HFFc6 (cell line): ENCODE data around the gene SAC3D1. TPM values are rescaled to one million over a fixed set of nuclear protein-coding genes. Genes with fewer than 3 reads are reported as not detected.

ENCODE experiments used
- DNase-seq: peaks from one replicate; pipeline ENCODE4 v3.0.0-alpha.2; 2018
- H3K27ac Mint-ChIP-seq: 2 replicates; pipeline ENCODE4 v1.8.0; 2020; ENCODE audit warnings: mild to moderate bottlenecking, mixed read lengths
- H3K27me3 Mint-ChIP-seq: 2 replicates; pipeline ENCODE4 v1.8.0; 2021; ENCODE audit warnings: mild to moderate bottlenecking, moderate library complexity, mixed read lengths; ENCODE audit not compliant: insufficient read depth
- H3K36me3 Mint-ChIP-seq: 2 replicates; pipeline ENCODE4 v1.8.0; 2021; ENCODE audit warnings: low read depth, mixed read lengths
- H3K4me1 Mint-ChIP-seq: 2 replicates; pipeline ENCODE4 v1.8.0; 2020; ENCODE audit warnings: low read depth, mixed read lengths
- H3K4me3 Mint-ChIP-seq: 2 replicates; pipeline ENCODE4 v1.8.0; 2020; ENCODE audit warnings: mild to moderate bottlenecking, moderate library complexity, mixed read lengths
- H3K9me3 Mint-ChIP-seq: 2 replicates; pipeline ENCODE4 v1.8.0; 2020; ENCODE audit warnings: mild to moderate bottlenecking, mixed read lengths
- total RNA-seq, 6 experiments: library from RNA; stranded (reverse); fragmentation: NEBNext Ultra II Directional; extraction: Animal tissue kit (Norgen Biotek cat#: 25700); gene quantifications; 2 replicates in 1 of 6; 3 replicates in 5 of 6; pipeline ENCODE4 v1.2.3, GENCODE V29; 2021
- TF ChIP-seq, protein P1 (sequence below): fragments of 200-600 bp; sonication (generic); IDR thresholded peaks from 2 replicates; pipeline ENCODE4 v1.5.0; 2021; ENCODE audit warnings: antibody characterized with exemption, mild to moderate bottlenecking

The SAC3D1 gene
- total RNA-seq, 6 experiments from 2014 or later, result 15.3 to 21.5 (median 18.0) TPM

DNA sequence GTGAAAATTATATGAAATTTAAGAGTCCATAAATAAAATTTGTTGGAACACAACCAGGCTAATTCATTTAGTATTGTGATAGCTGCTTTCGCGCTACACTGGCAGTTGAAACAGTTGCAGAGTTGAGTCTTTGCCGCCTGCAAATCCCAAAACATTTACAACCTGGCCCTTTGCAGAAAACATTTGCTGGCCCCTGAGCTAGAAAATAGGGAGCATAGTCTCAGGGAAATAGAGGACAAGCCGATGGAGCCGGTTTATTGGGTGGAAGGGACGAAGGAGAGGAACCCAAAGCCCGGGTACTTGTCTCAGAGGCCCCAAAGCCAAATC, 527 bp upstream of the SAC3D1 start:
- no peak for DNase-seq
- Mint-ChIP-seq H3K36me3 (peaks cover 7% of the 10 kb centered on the region), H3K27me3 (no peaks in the 10 kb centered on the region), H3K9me3 (no peaks in the 10 kb centered on the region), H3K27ac (peak overlapping the region; percentile 80), H3K4me1 (peaks cover 27% of the 10 kb centered on the region), H3K4me3 (peak overlapping the region; percentile 88)
- TF ChIP-seq, protein P1, sequence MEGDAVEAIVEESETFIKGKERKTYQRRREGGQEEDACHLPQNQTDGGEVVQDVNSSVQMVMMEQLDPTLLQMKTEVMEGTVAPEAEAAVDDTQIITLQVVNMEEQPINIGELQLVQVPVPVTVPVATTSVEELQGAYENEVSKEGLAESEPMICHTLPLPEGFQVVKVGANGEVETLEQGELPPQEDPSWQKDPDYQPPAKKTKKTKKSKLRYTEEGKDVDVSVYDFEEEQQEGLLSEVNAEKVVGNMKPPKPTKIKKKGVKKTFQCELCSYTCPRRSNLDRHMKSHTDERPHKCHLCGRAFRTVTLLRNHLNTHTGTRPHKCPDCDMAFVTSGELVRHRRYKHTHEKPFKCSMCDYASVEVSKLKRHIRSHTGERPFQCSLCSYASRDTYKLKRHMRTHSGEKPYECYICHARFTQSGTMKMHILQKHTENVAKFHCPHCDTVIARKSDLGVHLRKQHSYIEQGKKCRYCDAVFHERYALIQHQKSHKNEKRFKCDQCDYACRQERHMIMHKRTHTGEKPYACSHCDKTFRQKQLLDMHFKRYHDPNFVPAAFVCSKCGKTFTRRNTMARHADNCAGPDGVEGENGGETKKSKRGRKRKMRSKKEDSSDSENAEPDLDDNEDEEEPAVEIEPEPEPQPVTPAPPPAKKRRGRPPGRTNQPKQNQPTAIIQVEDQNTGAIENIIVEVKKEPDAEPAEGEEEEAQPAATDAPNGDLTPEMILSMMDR, result no peak

DNA sequence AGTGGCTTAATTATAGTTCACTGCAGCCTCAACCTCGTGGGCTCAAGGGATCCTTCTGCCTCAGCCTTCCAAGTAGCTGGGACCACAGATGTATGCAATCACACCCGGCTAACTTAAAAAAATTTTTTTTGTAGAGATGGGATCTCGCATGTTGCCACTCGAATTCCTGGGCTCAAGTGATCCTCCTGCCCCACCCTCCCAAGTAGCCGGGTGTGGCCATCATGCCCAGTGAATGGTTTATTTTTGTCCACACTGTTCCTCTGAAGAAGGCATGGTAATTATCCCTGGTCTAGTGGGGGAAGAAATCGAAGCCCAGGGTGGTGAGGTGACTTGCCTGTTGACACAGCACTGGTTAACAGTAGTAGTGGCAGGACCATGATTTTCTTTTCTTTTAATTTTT, 1.9 kb downstream of the SAC3D1 start:
- H3K36me3 Mint-ChIP-seq, result peaks cover 7% of the 10 kb centered on the region
- peak overlapping the region; percentile 92 for H3K4me3 Mint-ChIP-seq
- TF ChIP-seq, protein P1, result no peak
- no peak for DNase-seq
- H3K27ac Mint-ChIP-seq, result no peak overlapping the region
- H3K4me1 Mint-ChIP-seq, result peaks cover 27% of the 10 kb centered on the region
- no peaks in the 10 kb centered on the region; the same call in 1 of the 2 replicates for H3K27me3 Mint-ChIP-seq
- no peaks in the 10 kb centered on the region for H3K9me3 Mint-ChIP-seq

DNA sequence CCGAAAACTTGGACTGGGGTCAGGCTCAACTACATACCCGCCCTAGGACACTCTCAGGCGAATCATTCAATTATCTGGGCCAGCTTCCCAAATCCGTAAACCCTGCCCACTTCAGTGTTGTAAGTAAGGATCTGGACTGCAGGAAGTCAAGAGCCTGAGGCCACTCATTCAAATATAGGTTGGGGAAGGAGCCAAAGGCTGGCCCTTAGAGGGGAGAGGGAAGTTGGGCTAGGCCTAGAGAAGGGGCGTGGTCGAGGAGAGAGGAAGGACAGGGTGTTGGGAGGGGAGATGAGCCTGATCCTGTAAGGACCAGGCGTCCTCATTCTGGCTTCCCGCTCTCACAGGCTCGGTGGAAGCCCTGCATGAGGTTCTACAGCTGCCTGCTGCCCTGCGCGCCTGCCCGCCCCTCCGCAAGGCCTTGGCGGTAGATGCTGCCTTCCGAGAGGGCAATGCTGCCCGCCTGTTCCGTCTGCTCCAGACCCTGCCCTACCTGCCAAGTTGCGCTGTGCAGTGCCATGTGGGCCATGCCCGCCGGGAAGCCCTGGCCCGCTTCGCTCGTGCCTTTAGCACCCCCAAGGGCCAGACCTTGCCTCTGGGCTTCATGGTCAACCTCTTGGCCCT, 3.0 kb downstream of the SAC3D1 start:
- Mint-ChIP-seq H3K9me3 (no peaks in the 10 kb centered on the region), H3K27me3 (no peaks in the 10 kb centered on the region; the same call in 1 of the 2 replicates), H3K36me3 (peaks cover 7% of the 10 kb centered on the region), H3K27ac (peak overlapping the region; percentile 64), H3K4me3 (peak overlapping the region; percentile 23; the same call in 1 of the 2 replicates), H3K4me1 (peaks cover 27% of the 10 kb centered on the region)
- TF ChIP-seq, protein P1, result no peak
- DNase-seq, result peak; percentile 55

DNA sequence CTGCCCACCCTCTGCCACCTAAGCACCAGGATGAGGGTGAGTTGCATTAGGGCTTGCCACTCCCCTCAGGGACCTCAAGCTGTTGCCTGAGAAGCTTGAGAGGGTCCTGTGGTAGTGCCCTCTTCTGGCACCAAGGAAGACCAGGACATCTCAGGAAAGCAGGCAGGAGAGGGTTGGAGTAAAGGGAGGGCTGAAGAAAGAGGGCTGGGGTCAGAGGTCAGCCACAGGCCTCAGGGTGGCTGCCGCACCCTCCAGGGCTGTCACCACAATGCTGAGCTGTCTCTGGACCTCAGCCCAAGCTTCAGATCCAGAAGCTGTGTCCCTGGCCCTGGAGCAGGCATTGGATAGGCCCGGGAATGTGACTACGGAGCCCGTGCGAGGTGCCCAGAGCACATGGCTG, 4.1 kb downstream of the SAC3D1 start:
- TF ChIP-seq, protein P1, result no peak
- DNase-seq, result no peak
- Mint-ChIP-seq H3K9me3 (no peaks in the 10 kb centered on the region), H3K4me3 (no peak overlapping the region), H3K36me3 (peaks cover 7% of the 10 kb centered on the region), H3K4me1 (peaks cover 27% of the 10 kb centered on the region), H3K27me3 (no peaks in the 10 kb centered on the region; the same call in 1 of the 2 replicates), H3K27ac (no peak overlapping the region)

DNA sequence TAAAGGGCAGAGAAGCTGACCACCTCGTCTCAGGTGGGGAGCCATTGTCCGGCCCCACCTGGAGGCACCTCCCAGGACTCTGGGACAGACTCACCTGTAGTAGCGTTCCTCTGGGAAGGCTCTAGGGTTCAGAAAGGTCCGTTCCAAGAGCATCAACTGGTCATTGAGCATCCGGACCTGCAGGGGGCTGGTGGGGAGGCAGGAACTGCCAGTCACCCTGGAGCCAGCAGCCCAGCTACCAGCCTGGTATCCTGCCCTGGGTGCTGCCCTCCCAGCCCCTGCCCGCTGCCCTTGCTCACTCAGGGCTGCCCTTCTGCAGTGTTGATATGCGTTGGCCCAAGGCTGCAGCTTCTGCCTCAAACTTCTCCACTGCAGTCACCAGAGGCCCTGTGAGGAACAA, 4.7 kb downstream of the SAC3D1 start:
- Mint-ChIP-seq H3K36me3 (peaks cover 7% of the 10 kb centered on the region), H3K9me3 (no peaks in the 10 kb centered on the region), H3K27ac (no peak overlapping the region), H3K4me3 (no peak overlapping the region), H3K4me1 (peaks cover 27% of the 10 kb centered on the region), H3K27me3 (no peaks in the 10 kb centered on the region; the same call in 1 of the 2 replicates)
- no peak for DNase-seq
- TF ChIP-seq, protein P1, result no peak
